HepG2 (cell line): ENCODE results near the gene MICAL3. TPM values are rescaled to one million over a fixed set of nuclear protein-coding genes. Genes with fewer than 3 reads are reported as not detected.

Source experiments
- ATF3 ChIP-seq: sonication (generic); formaldehyde crosslinking; IDR thresholded peaks from 2 replicates; pipeline ENCODE4 v1.4.0; 2020; ENCODE audit warnings: missing genetic modification reagents
- CREB3 ChIP-seq: sonication (generic); formaldehyde crosslinking; IDR thresholded peaks from 2 replicates; pipeline ENCODE4 v1.5.0; 2020; ENCODE audit warnings: missing genetic modification reagents
- FOXO4 ChIP-seq: sonication (generic); formaldehyde crosslinking; conservative IDR thresholded peaks from 2 replicates; pipeline ENCODE4 v1.8.1; 2023; ENCODE audit warnings: missing genetic modification reagents
- HCFC1 ChIP-seq: fragments of 150-350 bp; IDR thresholded peaks from 2 replicates; pipeline ENCODE4 v1.6.1; 2014; ENCODE audit warnings: low read depth, low read length
- HDAC2 ChIP-seq: sonication (generic); formaldehyde crosslinking; IDR thresholded peaks from 2 replicates; pipeline ENCODE4 v1.4.0; 2020; ENCODE audit warnings: missing genetic modification reagents
- MBNL3 ChIP-seq: fragments of 250-450 bp; sonication (Bioruptor Pico); conservative IDR thresholded peaks from 2 replicates; pipeline ENCODE4 v1.8.0; 2022; ENCODE audit warnings: mild to moderate bottlenecking, inconsistent platforms
- MYNN ChIP-seq: sonication (generic); formaldehyde crosslinking; IDR thresholded peaks from 2 replicates; pipeline ENCODE4 v1.4.0; 2020; ENCODE audit warnings: mild to moderate bottlenecking, low read depth, missing genetic modification reagents
- NCOR1 ChIP-seq: fragments of 200-600 bp; sonication (generic); IDR thresholded peaks from 2 replicates; pipeline ENCODE4 v1.7.0; 2017; ENCODE audit warnings: antibody characterized with exemption, low read length, borderline replicate concordance
- NFYB ChIP-seq: sonication (generic); formaldehyde crosslinking; IDR thresholded peaks from 2 replicates; pipeline ENCODE4 v1.4.0; 2020; ENCODE audit warnings: missing genetic modification reagents
- NONO ChIP-seq, 2 experiments: fragments of 450-650 bp in 1 of 2; sonication (generic) in 1 of 2; formaldehyde crosslinking in 1 of 2; IDR thresholded peaks in 1 of 2; conservative IDR thresholded peaks in 1 of 2; 2 replicates each; pipeline versions ENCODE4 v1.6.1 to v1.8.0; 2017 to 2022; ENCODE audit warnings: mild to moderate bottlenecking in 1 of 2, missing genetic modification reagents in 1 of 2, moderate library complexity in 1 of 2
- NR3C1 ChIP-seq: sonication (generic); formaldehyde crosslinking; IDR thresholded peaks from 2 replicates; pipeline ENCODE4 v1.4.0; 2020; ENCODE audit warnings: missing genetic modification reagents
- RFX1 ChIP-seq: fragments of 450-650 bp; IDR thresholded peaks from 2 replicates; pipeline ENCODE4 v1.6.1; 2017
- TSC22D2 ChIP-seq: sonication (generic); formaldehyde crosslinking; IDR thresholded peaks from 2 replicates; pipeline ENCODE4 v1.5.1; 2020; ENCODE audit warnings: missing genetic modification reagents, mild to moderate bottlenecking, borderline replicate concordance
- YEATS2 ChIP-seq: sonication (generic); formaldehyde crosslinking; IDR thresholded peaks from 2 replicates; pipeline ENCODE4 v1.4.0; 2020; ENCODE audit warnings: missing genetic modification reagents, borderline replicate concordance
- ZFP62 ChIP-seq: sonication (generic); formaldehyde crosslinking; IDR thresholded peaks from 2 replicates; pipeline ENCODE4 v1.4.0; 2020; ENCODE audit warnings: missing genetic modification reagents
- ZNF143 ChIP-seq: sonication (generic); formaldehyde crosslinking; IDR thresholded peaks from 2 replicates; pipeline ENCODE4 v1.4.0; 2020; ENCODE audit warnings: missing genetic modification reagents
- ZNF263 ChIP-seq: sonication (generic); formaldehyde crosslinking; IDR thresholded peaks from 2 replicates; pipeline ENCODE4 v1.4.0; 2020; ENCODE audit warnings: missing genetic modification reagents
- ZNF292 ChIP-seq: sonication (generic); formaldehyde crosslinking; IDR thresholded peaks from 2 replicates; pipeline ENCODE4 v1.8.1; 2022; ENCODE audit warnings: mild to moderate bottlenecking, low read depth, missing genetic modification reagents, borderline replicate concordance
- ZNF547 ChIP-seq: sonication (generic); formaldehyde crosslinking; IDR thresholded peaks from 2 replicates; pipeline ENCODE4 v1.5.1; 2020; ENCODE audit warnings: mild to moderate bottlenecking, missing genetic modification reagents
- ZNF670 ChIP-seq: sonication (generic); formaldehyde crosslinking; IDR thresholded peaks from 2 replicates; pipeline ENCODE4 v1.8.0; 2022; ENCODE audit warnings: mild to moderate bottlenecking, missing genetic modification reagents, borderline replicate concordance
- ZNF878 ChIP-seq: sonication (generic); formaldehyde crosslinking; IDR thresholded peaks from 2 replicates; pipeline ENCODE4 v1.8.1; 2023; ENCODE audit warnings: mild to moderate bottlenecking, missing genetic modification reagents, moderate library complexity
- ZNF891 ChIP-seq: sonication (generic); formaldehyde crosslinking; IDR thresholded peaks from 2 replicates; pipeline ENCODE4 v1.5.0; 2020; ENCODE audit warnings: mild to moderate bottlenecking, missing genetic modification reagents
- polyA plus RNA-seq, 8 experiments: library from polyadenylated mRNA; depleted of rRNA in 3 of 8; stranded (reverse) in 7 of 8; unstranded in 1 of 8; fragments of >200 nt; fragmentation: Illumina TruSeq in 4 of 8; extraction: Trizol in 4 of 8; gene quantifications; 2 replicates each; pipeline versions ENCODE4 v1.2.1 to v1.2.3, GENCODE V29; 2011 to 2016; ENCODE audit warnings: low read depth in 4 of 8, missing spikeins in 1 of 8, mixed read lengths in 1 of 8; ENCODE audit not compliant: insufficient read depth in 1 of 8
- total RNA-seq, 5 experiments: library from RNA; depleted of rRNA; stranded (reverse); fragments of >200 nt; fragmentation: Illumina TruSeq; extraction: Trizol; gene quantifications; 2 replicates each; pipeline ENCODE4 v1.2.3, GENCODE V29; 2016; ENCODE audit warnings: low read depth in 1 of 5
- TF ChIP-seq, protein P1 (sequence below): sonication (generic); formaldehyde crosslinking; IDR thresholded peaks from 2 replicates; pipeline ENCODE4 v1.4.0; 2020; ENCODE audit warnings: mild to moderate bottlenecking, low read depth, missing genetic modification reagents
- TF ChIP-seq, protein P2 (sequence below): IDR thresholded peaks from 2 replicates; pipeline ENCODE4 v1.6.1; 2012; ENCODE audit warnings: low read depth, low read length, improper control_type of control experiment

Gene MICAL3
- total and polyA plus RNA-seq, 2 of the 13 experiments (the other 11 are each of a cell fraction or from before 2014, with no cell fraction given), result 5.3 to 12.5 TPM

DNA sequence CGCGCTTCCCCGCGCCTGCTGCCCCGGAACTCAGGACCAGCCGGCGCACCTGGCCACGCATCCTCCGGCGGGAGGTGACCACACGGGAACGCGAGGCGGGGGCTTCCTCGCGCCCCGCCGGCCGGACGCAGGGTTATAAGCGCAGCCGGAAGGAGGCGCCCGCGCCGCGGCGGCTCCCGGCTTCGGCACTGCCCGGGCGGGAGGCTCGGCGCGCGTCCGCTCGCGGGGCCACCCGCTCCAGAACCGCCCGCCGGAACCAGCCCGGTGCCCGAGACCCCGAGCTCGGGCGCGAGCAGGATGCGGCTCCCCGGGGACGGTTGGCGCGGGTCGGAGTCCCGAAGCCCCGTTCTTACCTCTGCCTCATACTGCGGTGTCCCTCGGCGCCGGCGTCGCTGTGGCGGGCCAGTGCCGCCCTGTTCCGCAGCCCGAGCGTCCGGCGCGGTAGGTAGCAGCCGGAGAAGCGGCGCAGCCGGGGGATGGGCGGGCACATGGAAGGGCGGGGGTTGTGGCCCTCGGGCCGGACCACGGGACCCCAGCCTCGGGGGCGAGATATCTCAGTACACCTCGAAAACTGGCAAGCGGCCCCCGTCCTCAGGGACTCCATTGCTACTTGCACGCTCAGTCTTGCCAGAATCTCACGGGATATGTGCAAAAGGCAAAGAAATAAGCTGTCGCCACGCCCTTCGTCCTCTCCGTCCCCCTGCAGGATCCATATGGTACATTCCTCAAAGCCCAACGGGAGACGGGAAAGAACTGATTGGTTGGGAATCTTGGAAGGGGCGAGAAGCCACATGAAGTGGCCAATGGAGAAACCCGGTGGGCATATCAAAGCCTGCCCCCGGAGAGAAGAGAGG lies 23.1 kb downstream of the MICAL3 start (continued):
- TF ChIP-seq YEATS2 (CRISPR knock-in tag) (peak; percentile 38; the same call in 1 of the 2 replicates), ZNF143 (CRISPR knock-in tag) (peak; percentile 38; the same call in 1 of the 2 replicates), ZNF547 (CRISPR knock-in tag) (peak; percentile 68; the same call in 1 of the 2 replicates), ZNF292 (no peak), CREB3 (CRISPR knock-in tag) (no peak), MBNL3 (no peak), NCOR1 (no peak), HDAC2 (0 out of 2 replicates have a peak, but pooled peaks have one; percentile 15), HCFC1 (no peak), ZNF263 (0 out of 2 replicates have a peak, but pooled peaks have one; percentile 41), ZNF878 (CRISPR knock-in tag) (no peak), NONO (IDR thresholded peaks at IDR 0.05) (no peak), NONO (CRISPR knock-in tag; conservative IDR thresholded peaks at IDR 0.05) (peak; percentile 73; the same call in 1 of the 2 replicates), NR3C1 (CRISPR knock-in tag) (no peak), ZFP62 (CRISPR knock-in tag) (no peak), RFX1 (no peak), ATF3 (CRISPR knock-in tag) (no peak; the same call in 1 of the 2 replicates), ZNF670 (CRISPR knock-in tag) (0 out of 2 replicates have a peak, but pooled peaks have one; percentile 52), MYNN (no peak), ZNF891 (CRISPR knock-in tag) (no peak), FOXO4 (CRISPR knock-in tag) (no peak), NFYB (peak; percentile 98), TSC22D2 (0 out of 2 replicates have a peak, but pooled peaks have one; percentile 46)
- TF ChIP-seq, protein P1, sequence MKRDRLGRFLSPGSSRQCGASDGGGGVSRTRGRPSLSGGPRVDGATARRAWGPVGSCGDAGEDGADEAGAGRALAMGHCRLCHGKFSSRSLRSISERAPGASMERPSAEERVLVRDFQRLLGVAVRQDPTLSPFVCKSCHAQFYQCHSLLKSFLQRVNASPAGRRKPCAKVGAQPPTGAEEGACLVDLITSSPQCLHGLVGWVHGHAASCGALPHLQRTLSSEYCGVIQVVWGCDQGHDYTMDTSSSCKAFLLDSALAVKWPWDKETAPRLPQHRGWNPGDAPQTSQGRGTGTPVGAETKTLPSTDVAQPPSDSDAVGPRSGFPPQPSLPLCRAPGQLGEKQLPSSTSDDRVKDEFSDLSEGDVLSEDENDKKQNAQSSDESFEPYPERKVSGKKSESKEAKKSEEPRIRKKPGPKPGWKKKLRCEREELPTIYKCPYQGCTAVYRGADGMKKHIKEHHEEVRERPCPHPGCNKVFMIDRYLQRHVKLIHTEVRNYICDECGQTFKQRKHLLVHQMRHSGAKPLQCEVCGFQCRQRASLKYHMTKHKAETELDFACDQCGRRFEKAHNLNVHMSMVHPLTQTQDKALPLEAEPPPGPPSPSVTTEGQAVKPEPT, result 0 out of 2 replicates have a peak, but pooled peaks have one; percentile 50
- TF ChIP-seq, protein P2, sequence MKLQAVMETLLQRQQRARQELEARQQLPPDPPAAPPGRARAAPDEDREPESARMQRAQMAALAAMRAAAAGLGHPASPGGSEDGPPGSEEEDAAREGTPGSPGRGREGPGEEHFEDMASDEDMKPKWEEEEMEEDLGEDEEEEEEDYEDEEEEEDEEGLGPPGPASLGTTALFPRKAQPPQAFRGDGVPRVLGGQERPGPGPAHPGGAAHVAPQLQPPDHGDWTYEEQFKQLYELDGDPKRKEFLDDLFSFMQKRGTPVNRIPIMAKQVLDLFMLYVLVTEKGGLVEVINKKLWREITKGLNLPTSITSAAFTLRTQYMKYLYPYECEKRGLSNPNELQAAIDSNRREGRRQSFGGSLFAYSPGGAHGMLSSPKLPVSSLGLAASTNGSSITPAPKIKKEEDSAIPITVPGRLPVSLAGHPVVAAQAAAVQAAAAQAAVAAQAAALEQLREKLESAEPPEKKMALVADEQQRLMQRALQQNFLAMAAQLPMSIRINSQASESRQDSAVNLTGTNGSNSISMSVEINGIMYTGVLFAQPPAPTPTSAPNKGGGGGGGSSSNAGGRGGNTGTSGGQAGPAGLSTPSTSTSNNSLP, result no peak
